HepG2 (cell line): ENCODE measurements around the gene MAVS. TPM values are rescaled to one million over a fixed set of nuclear protein-coding genes. Genes with fewer than 3 reads are reported as not detected.
A peak's percentile ranks its signal among the peaks of the same experiment; 100 is the strongest.

ENCODE experiments used
- CBX2 ChIP-seq, 2 experiments: fragments of 200-600 bp in 1 of 2; sonication (generic); formaldehyde crosslinking in 1 of 2; IDR thresholded peaks; 2 replicates each; pipeline versions ENCODE4 v1.7.0 to v1.8.1; 2018 to 2022; ENCODE audit warnings: low read depth in 2 of 2, low read length in 1 of 2, mild to moderate bottlenecking in 1 of 2, missing genetic modification reagents in 1 of 2
- CC2D1A ChIP-seq: sonication (generic); formaldehyde crosslinking; IDR thresholded peaks from 2 replicates; pipeline ENCODE4 v1.8.1; 2023; ENCODE audit warnings: mild to moderate bottlenecking, missing genetic modification reagents
- CCDC6 ChIP-seq: sonication (generic); formaldehyde crosslinking; IDR thresholded peaks from 2 replicates; pipeline ENCODE4 v1.8.1; 2022; ENCODE audit warnings: mild to moderate bottlenecking, missing genetic modification reagents, moderate library complexity
- KDM1A ChIP-seq: IDR thresholded peaks from 2 replicates; pipeline ENCODE4 v1.6.1; 2016; ENCODE audit warnings: missing compliant biosample characterization
- MEIS1 ChIP-seq: sonication (generic); formaldehyde crosslinking; IDR thresholded peaks from 2 replicates; pipeline ENCODE4 v1.9.0; 2021; ENCODE audit warnings: mild to moderate bottlenecking, missing genetic modification reagents, moderate library complexity, borderline replicate concordance
- MEIS2 ChIP-seq: sonication (generic); formaldehyde crosslinking; IDR thresholded peaks from 2 replicates; pipeline ENCODE4 v1.9.0; 2021; ENCODE audit warnings: mild to moderate bottlenecking, missing genetic modification reagents
- NFKB2 ChIP-seq: sonication (generic); formaldehyde crosslinking; IDR thresholded peaks from 2 replicates; pipeline ENCODE4 v1.4.0; 2020; ENCODE audit warnings: missing genetic modification reagents, borderline replicate concordance
- NPAS2 ChIP-seq: sonication (generic); formaldehyde crosslinking; IDR thresholded peaks from 2 replicates; pipeline ENCODE4 v1.8.0; 2022; ENCODE audit warnings: mild to moderate bottlenecking, missing genetic modification reagents, borderline replicate concordance
- RAD21 ChIP-seq: fragments of 450-650 bp; formaldehyde crosslinking; IDR thresholded peaks from 2 replicates; pipeline ENCODE4 v1.5.0; 2020; ENCODE audit warnings: mild to moderate bottlenecking
- RNF2 ChIP-seq: fragments of 450-650 bp; conservative IDR thresholded peaks from 2 replicates; pipeline ENCODE4 v1.6.1; 2016; ENCODE audit warnings: low read depth
- SIX1 ChIP-seq: sonication (generic); formaldehyde crosslinking; IDR thresholded peaks from 2 replicates; pipeline ENCODE4 v1.4.0; 2020; ENCODE audit warnings: missing genetic modification reagents, borderline replicate concordance
- SP4 ChIP-seq: sonication (generic); formaldehyde crosslinking; IDR thresholded peaks from 2 replicates; pipeline ENCODE4 v1.8.1; 2023; ENCODE audit warnings: mild to moderate bottlenecking, missing genetic modification reagents
- SRSF1 ChIP-seq: fragments of 200-400 bp; formaldehyde crosslinking; optimal IDR thresholded peaks from 2 replicates; pipeline ENCODE3; 2017; ENCODE audit warnings: mild to moderate bottlenecking, low read depth, low read length, moderate library complexity
- TEAD2 ChIP-seq: sonication (generic); formaldehyde crosslinking; IDR thresholded peaks from 2 replicates; pipeline ENCODE4 v1.9.0; 2021; ENCODE audit warnings: missing genetic modification reagents
- TEF ChIP-seq: sonication (generic); formaldehyde crosslinking; IDR thresholded peaks from 2 replicates; pipeline ENCODE4 v1.5.0; 2020; ENCODE audit warnings: missing genetic modification reagents
- TIGD3 ChIP-seq: sonication (generic); formaldehyde crosslinking; IDR thresholded peaks from 2 replicates; pipeline ENCODE4 v1.5.1; 2020; ENCODE audit warnings: mild to moderate bottlenecking, missing genetic modification reagents, borderline replicate concordance
- UBTF ChIP-seq: sonication (generic); formaldehyde crosslinking; IDR thresholded peaks from 2 replicates; pipeline ENCODE4 v1.4.0; 2020; ENCODE audit warnings: mild to moderate bottlenecking, missing genetic modification reagents
- ZFP37 ChIP-seq: sonication (generic); formaldehyde crosslinking; IDR thresholded peaks from 2 replicates; pipeline ENCODE4 v1.4.0; 2020; ENCODE audit warnings: missing genetic modification reagents, borderline replicate concordance
- ZFY ChIP-seq: sonication (generic); formaldehyde crosslinking; IDR thresholded peaks from 2 replicates; pipeline ENCODE4 v1.4.0; 2020; ENCODE audit warnings: missing genetic modification reagents
- ZNF230 ChIP-seq: sonication (generic); formaldehyde crosslinking; IDR thresholded peaks from 2 replicates; pipeline ENCODE4 v1.4.0; 2020; ENCODE audit warnings: mild to moderate bottlenecking, missing genetic modification reagents
- ZNF430 ChIP-seq: sonication (generic); formaldehyde crosslinking; IDR thresholded peaks from 2 replicates; pipeline ENCODE4 v1.9.0; 2021; ENCODE audit warnings: mild to moderate bottlenecking, missing genetic modification reagents
- ZNF513 ChIP-seq: sonication (generic); formaldehyde crosslinking; conservative IDR thresholded peaks from 2 replicates; pipeline ENCODE4 v1.5.0; 2020; ENCODE audit warnings: missing genetic modification reagents
- ZNF792 ChIP-seq: IDR thresholded peaks from 2 replicates; pipeline ENCODE4 v1.6.1; 2016
- ZSCAN12 ChIP-seq: sonication (generic); formaldehyde crosslinking; IDR thresholded peaks from 2 replicates; pipeline ENCODE4 v1.9.0; 2021; ENCODE audit warnings: mild to moderate bottlenecking, missing genetic modification reagents
- polyA plus RNA-seq, 8 experiments: library from polyadenylated mRNA; depleted of rRNA in 3 of 8; stranded (reverse) in 7 of 8; unstranded in 1 of 8; fragments of >200 nt; fragmentation: Illumina TruSeq in 4 of 8; extraction: Trizol in 4 of 8; gene quantifications; 2 replicates each; pipeline versions ENCODE4 v1.2.1 to v1.2.3, GENCODE V29; 2011 to 2016; ENCODE audit warnings: low read depth in 4 of 8, missing spikeins in 1 of 8, mixed read lengths in 1 of 8; ENCODE audit not compliant: insufficient read depth in 1 of 8
- total RNA-seq, 5 experiments: library from RNA; depleted of rRNA; stranded (reverse); fragments of >200 nt; fragmentation: Illumina TruSeq; extraction: Trizol; gene quantifications; 2 replicates each; pipeline ENCODE4 v1.2.3, GENCODE V29; 2016; ENCODE audit warnings: low read depth in 1 of 5

The MAVS gene
- total and polyA plus RNA-seq, 2 of the 13 experiments (the other 11 are each of a cell fraction or from before 2014, with no cell fraction given) = 27.3 to 36.6 TPM

GRCh38 chr20:3889489-3890397, 43.1 kb downstream of the MAVS start (continued):
- TF ChIP-seq UBTF (CRISPR knock-in tag) = no peak
- peak; percentile 53; the same call in 1 of the 2 replicates for TF ChIP-seq ZNF430 (CRISPR knock-in tag)
- peak; percentile 7; the same call in 1 of the 2 replicates for TF ChIP-seq ZNF792
- TF ChIP-seq TEAD2 (CRISPR knock-in tag) = no peak
- TF ChIP-seq NFKB2 (CRISPR knock-in tag) = peak; percentile 82; the same call in 1 of the 2 replicates
- TF ChIP-seq SIX1 (CRISPR knock-in tag) = peak; percentile 19; the same call in 1 of the 2 replicates
- TF ChIP-seq ZNF230 = peak; percentile 28
- TF ChIP-seq CCDC6 (CRISPR knock-in tag) = no peak
- TF ChIP-seq ZFY = peak; percentile 56
- TF ChIP-seq CC2D1A (CRISPR knock-in tag) = 0 out of 2 replicates have a peak, but pooled peaks have one; percentile 18
- TF ChIP-seq RNF2 = peak; percentile 56; the same call in 1 of the 2 replicates
- no peak for TF ChIP-seq ZSCAN12 (CRISPR knock-in tag)
- TF ChIP-seq NPAS2 (CRISPR knock-in tag) = no peak
- 0 out of 2 replicates have a peak, but pooled peaks have one; percentile 38 for TF ChIP-seq TEF (CRISPR knock-in tag)
- peak; percentile 59 for TF ChIP-seq SP4 (CRISPR knock-in tag)
- 0 out of 2 replicates have a peak, but pooled peaks have one; percentile 17 for TF ChIP-seq ZFP37 (CRISPR knock-in tag)
- TF ChIP-seq MEIS1 (CRISPR knock-in tag) = no peak
- no peak for TF ChIP-seq ZNF513 (CRISPR knock-in tag)
- TF ChIP-seq RAD21 (CRISPR knock-in tag) = peak; percentile 83; the same call in 1 of the 2 replicates
- 0 out of 2 replicates have a peak, but pooled peaks have one; percentile 88 for TF ChIP-seq TIGD3 (CRISPR knock-in tag)
- no peak for TF ChIP-seq SRSF1
- TF ChIP-seq KDM1A (CRISPR knock-in tag) = no peak
- TF ChIP-seq CBX2 (IDR thresholded peaks at IDR 0.05; ENCODE audit: low read depth, low read length) = no peak
- TF ChIP-seq CBX2 (CRISPR knock-in tag; IDR thresholded peaks at IDR 0.05; ENCODE audit: low read depth) = peak; percentile 56; the same call in 1 of the 2 replicates
- TF ChIP-seq MEIS2 (CRISPR knock-in tag) = peak; percentile 51
